HG02981 (cell line): Measurements from ENCODE around the gene SLC6A4.
A peak's percentile ranks its signal among the peaks of the same experiment; 100 is the strongest.

Source experiments
- ATAC-seq: cut with Tn5 transposase; IDR thresholded peaks from one replicate; pipeline ENCODE4 v1.9.1; 2021; ENCODE audit warnings: mild to moderate bottlenecking, moderate library complexity; ENCODE audit not compliant: unreplicated experiment

Gene SLC6A4

DNA sequence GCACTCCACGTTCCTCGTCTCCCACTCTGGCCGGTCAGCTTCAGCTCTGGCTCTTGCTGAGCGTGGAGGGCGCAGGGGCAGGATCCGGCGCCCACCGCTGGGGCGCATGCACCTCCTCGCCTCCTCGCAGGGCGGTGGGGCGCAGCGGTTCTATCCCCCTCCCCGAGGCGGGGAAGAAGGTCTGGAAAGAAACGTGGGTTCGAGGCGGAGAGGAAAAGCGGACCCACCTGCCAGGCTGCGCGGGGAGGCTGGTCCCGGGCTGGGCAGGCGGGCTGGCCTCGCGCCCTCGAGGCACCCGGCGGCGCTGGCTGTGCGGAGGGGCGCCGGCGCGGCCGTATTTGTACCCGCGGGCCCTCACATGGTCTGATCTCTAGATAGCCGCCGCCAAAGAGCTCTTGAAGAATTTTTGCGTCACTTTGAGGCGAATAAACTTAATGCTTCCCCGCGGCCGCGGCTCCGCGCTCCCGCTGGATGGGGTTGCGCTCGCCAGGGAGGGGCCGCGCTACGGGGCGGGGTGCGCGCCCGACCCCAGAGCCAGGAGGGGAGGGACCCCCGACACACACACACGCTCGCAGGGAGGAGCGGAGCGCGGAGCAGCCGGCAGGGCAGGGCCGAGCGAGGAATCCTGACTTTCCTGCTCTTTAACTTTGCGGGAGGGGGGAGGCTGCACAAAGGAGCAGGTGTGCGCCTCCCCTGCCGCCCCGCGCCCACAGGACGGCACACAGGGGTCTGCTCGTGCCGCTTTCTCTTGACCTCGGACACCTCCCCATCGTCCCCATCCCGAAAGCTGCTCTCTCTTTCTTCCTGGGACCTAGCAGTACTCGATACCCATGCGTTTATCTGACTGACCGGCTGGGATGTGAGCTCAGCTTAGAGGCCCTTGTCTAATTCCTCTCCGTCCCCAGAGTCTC, at the start of gene SLC6A4:
TSS of gene SLC6A4 (minus strand) at position 312 of the 911 bp plus-strand sequence. CDS start 13,739 bp downstream, outside the sequence.
- peak; percentile 11 for ATAC-seq

DNA sequence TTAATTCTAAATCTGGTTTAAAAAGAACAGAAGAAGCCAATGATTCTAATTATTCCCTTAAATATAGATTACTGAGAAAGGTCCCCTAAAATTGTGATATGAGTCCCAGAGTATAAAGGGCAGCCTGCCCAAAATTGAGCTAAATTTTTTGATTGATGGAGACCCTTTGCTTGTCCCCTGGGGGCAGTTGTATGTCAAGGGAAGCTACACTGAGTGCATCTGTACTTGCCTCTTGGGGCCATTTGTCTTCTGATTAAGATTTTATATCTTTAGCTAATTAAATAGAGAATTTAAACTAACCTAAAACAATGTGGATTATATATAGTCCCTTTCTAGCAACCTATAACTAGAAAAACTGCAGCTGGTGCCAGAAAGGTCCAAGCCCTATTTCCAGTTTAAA, 43.7 kb upstream of the SLC6A4 start:
- ATAC-seq: no peak

DNA sequence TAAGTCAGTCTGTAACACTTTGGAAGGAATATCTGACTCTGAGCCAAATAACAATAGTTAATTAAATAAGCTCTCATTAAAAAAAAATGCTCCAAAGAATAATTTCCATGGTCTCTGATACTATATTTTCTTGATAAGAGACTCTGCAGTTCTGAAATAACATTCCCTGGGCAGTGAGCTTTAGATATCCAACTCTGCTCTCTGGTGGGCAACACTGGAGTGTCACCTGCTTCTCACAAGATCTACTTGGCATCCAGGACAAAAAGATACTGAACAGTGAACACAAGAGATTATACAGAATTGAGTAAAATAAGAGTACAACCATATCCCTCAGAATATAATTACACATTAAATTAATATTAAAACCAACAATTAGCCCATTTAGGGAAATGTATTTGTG, 42.5 kb upstream of the SLC6A4 start:
- no peak for ATAC-seq

DNA sequence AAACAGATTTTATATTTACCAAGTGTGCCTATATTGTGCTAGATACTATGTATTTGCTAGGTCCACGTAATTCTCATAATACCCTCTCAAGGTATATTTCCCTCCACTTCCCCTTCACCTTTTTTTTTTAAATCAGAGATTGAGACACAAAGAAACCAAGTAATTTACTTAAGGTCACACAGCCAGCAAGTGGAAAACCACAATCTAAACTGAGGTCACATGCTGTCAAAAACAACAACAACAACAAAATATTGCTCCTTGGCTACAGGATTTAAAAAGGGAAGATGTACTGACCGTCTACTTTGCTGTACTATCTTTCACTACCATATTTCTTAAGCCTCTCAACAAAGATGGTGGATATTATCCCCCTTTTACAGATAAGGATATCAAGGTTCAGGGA, 40.4 kb upstream of the SLC6A4 start:
- ATAC-seq: no peak

DNA sequence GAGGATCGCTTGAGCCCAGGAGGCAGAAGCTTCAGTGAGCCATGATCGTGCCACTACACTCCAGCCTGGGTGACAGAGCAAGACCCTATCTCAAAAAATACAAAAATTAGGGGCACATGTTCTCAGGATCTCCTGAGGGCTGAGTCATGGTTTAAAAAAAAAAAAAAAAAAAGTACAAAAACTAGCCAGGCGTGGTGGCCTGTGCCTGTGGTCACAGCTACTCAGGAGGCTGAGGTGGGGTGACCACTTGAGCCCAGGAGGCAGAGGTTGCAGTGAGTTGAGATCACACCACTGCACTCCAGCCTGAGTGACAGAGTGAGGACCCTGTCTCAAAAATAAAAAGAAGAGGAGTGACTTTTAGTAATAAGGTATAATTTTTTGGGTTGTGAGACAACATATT, 39.4 kb upstream of the SLC6A4 start:
- no peak for ATAC-seq

DNA sequence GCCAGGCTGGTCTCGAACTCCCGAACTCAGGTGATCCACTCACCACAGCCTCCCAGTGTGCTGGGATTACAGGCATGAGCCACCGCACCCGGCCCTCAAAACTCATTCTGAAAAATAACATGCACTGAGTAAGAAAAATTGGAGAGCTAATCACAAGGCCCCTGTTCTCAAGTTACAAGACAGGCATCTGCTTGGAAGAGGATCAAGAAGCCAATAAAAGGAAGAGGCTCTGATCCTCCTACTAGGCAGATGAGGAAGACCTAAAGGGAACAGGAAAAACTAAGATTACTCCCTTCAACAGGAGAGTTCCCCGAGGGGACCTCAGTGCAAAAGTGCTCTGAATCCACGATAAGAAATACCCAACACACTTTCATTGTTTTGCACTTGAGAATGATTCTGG, 37.9 kb upstream of the SLC6A4 start:
- no peak for ATAC-seq

DNA sequence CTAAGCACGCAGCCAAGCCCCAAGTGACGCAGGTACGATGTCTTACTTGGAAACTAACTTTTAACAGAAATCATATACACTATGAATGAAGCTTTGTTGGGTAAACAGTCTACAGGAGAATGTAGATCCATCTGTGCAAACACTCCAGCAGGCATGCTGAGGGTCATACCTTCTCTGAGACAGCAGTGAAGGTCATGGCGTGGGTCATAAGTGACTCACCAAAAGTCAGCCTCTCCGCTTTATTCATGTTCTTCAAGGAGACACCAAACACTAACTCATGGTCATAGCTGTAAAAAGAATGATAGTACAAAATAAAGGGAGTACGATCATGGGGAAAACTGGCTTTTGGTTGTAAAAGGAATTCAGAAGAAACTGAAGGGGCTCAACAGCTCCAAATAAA, 35.6 kb upstream of the SLC6A4 start:
- ATAC-seq: no peak

DNA sequence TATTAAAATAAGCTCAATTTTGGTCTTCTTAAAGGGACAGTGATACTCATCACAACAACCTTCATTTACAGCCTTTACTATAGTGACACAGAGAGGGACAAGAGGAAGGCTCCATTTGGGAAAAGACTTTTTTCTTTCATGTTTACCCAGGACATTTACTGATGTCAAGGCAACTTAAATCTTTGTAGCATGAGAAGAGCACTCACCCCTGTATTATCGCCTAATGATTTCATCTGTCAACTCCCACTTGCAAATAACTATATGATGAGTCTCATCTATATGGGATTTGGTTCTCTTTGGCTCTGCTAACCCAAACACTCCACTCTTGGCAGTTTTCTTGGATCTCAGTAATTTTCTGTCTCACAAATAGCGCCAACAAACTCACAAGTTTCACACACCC, 32.1 kb upstream of the SLC6A4 start:
- no peak for ATAC-seq

DNA sequence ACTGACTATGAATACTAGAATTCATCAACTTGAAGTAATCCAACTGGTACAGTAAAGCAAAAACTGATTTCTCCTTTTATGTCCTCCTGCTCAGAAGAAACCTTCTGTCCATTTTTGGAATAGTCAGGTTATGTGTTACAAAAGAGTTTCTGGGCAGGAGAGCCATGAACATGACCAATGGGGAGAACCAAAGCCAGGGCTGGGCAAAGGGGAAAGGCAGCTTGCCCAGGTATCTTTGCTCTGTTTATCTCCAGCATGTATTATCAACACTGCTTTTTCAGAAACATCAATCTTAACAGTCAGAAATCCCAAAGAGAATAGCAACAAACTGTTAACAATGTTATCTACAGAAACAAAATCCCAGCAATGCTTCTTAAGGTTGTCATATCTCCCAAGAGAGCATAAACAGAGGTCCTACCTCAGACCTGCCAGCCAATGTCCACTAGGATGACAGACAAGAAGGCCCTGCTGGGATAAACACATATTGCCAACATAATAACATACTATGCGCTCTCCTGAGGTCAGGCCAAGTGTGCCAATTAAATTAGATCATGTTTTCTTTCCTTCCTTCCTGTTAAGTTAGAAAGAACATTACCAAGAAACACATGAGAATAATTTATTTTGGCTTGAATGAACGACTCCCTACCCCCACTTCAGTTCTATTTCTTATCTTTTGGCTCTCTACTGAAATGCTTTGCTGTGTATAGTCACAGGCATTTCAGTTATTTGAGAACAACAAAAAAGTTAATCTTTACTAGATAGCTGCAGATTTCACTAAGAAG, 28.2 kb upstream of the SLC6A4 start:
- ATAC-seq: no peak

DNA sequence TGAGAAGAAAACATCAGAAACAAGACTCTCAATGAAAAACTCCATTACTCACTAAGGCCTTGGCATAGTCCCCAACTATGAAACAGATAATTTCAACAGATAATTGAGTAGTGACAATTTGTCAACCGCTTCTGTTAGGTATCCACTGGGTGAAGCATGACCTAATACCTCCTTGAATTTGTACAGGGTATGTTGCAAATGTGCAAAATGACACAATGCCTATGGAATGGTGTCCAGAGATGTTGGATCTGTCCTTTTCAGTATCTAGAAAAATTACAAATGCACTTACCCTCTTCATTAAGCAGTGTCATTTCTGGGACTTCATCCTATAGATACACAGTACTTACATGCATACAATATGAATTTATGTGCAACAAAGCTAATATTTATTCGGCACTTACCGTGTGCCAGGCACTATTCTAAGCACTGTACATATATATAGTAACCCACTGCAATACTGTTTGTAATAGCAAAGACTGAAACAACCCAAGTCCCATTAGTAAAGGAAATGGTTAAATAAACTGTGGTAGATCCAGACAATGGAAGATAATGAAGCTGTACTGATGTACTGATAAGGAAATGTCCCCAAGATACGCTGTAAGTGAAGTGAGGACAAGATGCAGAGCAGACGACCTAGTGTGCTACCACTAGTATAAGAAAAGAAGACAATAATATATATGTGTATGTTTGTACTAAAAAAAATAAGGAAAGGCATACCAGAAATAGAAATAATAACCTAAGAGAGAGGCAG, 21.4 kb upstream of the SLC6A4 start:
- no peak for ATAC-seq

DNA sequence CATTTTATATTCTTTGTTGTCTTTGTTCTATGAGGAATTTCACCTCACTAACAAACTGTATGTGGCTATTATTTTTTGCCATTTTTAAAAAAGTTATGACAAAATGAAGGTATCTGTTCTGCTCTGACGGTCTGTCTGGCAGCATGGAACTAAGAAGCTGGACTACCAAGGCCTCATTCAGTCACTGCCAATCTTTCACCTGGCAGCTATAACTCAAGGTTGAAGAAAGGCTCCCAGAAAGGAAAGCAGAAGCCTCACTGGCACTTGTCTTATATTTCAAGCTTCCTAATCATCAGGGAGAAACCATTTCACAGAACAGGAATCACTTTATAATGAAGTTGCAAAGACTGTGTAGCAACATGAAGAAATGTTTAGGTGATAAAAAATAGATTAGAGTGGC, 18.7 kb upstream of the SLC6A4 start:
- ATAC-seq: no peak

DNA sequence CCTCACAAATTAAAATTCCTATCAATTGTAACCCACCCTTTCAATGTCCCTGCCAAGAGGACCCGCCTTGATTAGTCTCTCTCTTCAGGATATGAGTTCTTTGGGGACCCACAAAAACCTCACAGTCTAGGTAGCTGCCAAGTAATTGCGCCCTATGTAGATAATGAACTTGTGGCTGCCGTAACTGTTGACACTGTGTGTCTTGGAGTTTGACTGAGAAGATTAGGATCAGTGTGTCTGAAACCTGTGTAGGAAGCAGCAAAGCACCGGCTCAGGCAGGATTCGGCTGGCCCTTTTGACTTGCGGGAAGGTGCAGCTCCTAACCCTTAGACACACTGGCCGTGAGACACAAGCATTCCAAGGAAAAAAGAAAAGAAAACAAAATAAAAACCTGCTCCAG, 17.8 kb upstream of the SLC6A4 start:
- ATAC-seq: no peak

DNA sequence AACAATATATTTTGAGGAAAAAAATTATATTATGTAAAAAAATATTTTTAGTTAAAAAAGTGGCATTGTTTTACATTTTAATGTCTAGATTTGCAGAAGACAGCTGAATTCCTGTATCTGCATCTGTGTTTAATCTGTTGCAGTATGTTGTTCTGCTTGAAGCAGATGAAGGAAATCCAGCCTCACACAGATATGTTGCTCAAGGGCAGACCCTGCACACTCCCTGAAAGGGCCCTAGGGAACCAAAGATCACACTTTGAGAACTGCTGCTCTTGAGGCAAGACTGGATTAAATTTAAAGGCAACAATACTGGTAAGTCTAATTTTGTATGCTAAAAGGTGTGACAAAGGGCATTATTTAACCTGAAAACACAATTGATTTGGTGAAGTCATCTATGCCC, 16.4 kb upstream of the SLC6A4 start:
- ATAC-seq: no peak

DNA sequence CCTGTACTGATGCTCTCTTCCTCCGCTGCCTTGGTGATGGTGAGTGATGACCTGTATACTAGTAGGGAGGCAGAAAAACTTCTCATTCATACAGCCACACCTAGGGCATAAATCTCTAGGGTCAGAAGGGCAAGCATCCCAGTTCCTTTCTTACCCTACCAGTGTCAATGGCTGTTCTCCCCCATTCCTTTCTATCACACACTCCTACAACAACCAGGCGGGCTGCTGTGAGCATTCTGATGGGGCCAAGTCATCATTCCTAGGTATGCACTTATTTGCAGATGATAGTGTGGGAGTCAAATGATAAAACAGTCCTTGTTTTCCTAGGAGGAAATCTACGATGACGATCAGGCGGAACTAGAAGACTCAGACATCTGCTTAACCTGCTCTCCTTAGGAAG, 14.0 kb upstream of the SLC6A4 start:
- no peak for ATAC-seq

DNA sequence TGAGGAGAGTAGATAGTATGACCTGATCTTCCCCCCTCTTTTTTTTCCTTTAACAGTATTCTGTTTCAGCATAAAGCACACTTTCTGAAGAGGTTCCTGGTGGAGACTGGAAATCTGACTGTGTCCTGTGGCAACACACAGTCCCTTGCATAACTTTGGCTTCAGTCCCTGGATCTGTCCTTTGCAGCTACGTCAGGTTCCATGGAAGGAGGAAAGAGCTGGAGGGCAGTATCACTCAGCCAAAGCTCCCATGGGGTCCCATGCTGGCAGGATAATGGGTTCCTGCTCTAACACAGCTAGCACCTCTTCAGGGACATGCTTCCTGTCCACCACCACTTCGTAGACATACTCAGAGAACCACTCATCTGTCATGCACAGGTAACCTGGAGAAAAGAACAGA, 13.3 kb upstream of the SLC6A4 start:
- ATAC-seq: no peak

DNA sequence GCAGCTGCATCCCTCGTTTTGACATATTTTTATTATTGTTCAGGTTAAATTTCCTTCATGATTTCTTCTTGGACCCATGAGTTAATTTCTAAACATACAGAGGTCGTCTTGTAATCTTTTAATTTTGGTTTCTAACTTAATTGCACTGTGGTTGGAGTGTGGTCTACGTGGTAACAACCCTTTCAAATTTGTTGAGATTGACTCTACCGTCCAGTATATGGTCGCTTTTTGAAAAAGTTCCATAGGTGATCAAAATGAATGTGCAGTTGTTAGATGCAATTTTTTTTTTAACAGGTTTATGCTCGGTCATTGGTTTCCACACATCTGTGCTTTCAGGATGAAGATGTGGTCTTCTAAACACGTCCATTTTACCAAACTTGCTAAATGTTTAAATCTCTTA, 11.0 kb upstream of the SLC6A4 start:
- no peak for ATAC-seq

DNA sequence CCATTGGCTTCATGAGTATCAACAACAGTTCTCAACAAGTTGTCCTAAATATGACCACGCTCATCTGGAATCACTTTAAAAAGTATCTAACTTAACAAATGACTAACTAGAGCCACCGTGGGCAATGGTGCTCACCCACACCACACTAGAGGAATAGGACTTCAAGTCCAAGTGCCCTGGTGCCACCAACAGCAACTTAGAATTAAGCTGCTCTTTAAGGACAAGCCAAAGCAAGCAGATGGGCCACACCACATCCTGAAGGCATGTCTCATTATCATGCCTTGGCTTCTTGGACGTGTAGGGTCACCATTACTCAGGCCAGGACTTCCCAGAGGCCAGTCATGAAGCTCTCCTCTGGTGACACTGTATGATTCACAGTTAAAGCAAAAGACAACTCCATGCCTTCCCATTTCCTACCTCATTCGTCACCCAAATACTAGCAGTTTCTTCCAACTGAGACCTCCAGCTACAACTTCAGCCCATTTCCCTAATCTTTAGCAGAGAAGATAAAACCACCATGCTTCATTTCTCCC, 9.4 kb upstream of the SLC6A4 start:
- ATAC-seq: no peak

DNA sequence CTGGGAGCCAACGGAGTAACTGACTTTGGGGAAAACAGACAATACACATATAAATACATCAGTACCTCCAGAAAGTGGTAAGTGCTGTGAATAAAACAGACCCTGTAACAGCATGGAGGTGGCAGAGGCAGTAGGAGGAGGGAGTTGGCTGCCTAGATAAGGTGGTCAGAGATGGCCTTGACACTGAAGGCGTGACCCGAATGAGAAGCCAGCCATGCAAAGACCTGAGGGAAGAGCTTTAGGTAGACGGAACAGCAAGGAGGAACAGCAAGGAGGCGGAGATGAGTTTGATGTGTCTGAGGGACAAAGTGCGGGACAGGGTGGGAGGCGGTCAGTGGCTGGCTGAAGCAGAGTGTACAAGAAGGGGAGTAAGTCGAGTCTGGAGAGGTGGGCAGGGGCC, 8.1 kb upstream of the SLC6A4 start:
- no peak for ATAC-seq

DNA sequence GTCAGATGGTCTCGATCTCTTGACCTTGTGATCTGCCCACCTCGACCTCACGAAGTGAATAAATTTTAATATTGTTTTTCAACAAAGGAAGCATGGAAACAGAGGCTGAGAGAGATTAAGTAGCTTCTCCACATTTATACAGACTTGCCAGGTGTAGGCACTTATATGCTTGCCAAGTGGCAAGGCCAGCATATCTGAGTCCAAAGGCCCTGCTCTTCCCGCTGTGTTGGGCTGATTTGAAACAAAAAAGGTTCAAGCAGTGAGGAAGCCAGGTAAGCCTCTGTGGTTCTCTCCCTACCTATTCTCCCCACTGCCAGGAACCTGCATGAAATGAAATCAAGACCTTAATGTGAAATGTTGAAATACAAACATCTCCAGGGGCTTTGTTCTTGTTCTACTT, 7.5 kb upstream of the SLC6A4 start:
- no peak for ATAC-seq

DNA sequence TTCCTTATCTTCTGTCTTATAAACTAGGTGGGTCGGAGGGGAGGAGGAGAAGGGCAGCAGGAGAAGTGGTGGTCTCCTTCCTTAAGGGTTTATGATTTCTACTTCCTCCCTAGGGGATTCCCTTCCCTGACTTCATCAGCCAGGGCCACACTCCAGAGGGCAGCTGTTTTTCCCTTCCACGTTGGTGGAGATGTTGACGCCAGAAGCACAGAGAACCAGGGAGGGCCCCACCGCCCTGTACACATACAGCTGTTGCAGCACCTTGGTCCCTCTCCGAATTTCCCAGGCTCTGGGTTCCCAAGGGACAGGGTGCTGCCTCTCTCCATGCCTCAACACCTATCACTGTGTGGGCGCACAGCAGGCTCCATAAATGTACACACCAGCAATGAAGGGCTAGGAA, 5.6 kb upstream of the SLC6A4 start:
- no peak for ATAC-seq

DNA sequence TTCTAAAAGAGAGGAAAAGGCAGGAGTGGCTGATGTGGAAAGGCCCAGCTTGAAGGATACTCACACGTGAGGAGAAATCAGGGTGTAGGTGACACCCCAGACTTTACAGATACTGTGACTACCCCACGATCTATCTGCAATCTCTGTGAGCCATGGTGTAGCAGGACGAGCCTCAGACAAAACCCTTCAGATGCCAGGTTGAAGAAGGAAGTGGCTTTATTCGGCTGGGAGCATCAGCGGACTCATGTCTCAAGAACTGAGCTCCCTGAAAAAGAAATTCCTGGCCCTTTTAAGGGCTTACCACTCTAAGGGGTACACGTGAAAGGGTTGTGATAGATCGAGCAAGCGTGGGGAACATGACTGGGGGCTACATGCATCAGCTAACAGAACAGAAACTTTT, 4.7 kb upstream of the SLC6A4 start:
- ATAC-seq: no peak
